ENCODE data around the gene ZFP14.

GRCh38 chr19:36331353-36332228, 47.4 kb downstream of the ZFP14 start:
- TF ChIP-seq POLR2AphosphoS5 (IDR thresholded peaks at IDR 0.05; ENCODE audit: insufficient read depth in 1 of 2, low read depth in 1 of 2) (peak; percentile 57 to 61), POLR2A (IDR thresholded peaks at IDR 0.05) (no peak)
- TF ChIP-seq, protein P1, sequence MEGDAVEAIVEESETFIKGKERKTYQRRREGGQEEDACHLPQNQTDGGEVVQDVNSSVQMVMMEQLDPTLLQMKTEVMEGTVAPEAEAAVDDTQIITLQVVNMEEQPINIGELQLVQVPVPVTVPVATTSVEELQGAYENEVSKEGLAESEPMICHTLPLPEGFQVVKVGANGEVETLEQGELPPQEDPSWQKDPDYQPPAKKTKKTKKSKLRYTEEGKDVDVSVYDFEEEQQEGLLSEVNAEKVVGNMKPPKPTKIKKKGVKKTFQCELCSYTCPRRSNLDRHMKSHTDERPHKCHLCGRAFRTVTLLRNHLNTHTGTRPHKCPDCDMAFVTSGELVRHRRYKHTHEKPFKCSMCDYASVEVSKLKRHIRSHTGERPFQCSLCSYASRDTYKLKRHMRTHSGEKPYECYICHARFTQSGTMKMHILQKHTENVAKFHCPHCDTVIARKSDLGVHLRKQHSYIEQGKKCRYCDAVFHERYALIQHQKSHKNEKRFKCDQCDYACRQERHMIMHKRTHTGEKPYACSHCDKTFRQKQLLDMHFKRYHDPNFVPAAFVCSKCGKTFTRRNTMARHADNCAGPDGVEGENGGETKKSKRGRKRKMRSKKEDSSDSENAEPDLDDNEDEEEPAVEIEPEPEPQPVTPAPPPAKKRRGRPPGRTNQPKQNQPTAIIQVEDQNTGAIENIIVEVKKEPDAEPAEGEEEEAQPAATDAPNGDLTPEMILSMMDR (IDR thresholded peaks at IDR 0.05) = no peak

Measured in vagina (tissue), 2 donors.